HepG2 (cell line): ENCODE measurements around the gene SMYD5. TPM values are rescaled to one million over a fixed set of nuclear protein-coding genes. Genes with fewer than 3 reads are reported as not detected.

ENCODE experiments used
- BHLHE40 ChIP-seq: IDR thresholded peaks from 2 replicates; pipeline ENCODE4 v1.6.1; 2011; ENCODE audit warnings: low read length, improper control_type of control experiment
- CBX1 ChIP-seq: IDR thresholded peaks from one replicate; pipeline ENCODE4 v1.6.1; 2016; ENCODE audit warnings: antibody characterized with exemption, low read depth
- E2F5 ChIP-seq: sonication (generic); formaldehyde crosslinking; conservative IDR thresholded peaks from 2 replicates; pipeline ENCODE4 v1.4.0; 2020; ENCODE audit warnings: missing genetic modification reagents
- GZF1 ChIP-seq: sonication (generic); formaldehyde crosslinking; IDR thresholded peaks from 2 replicates; pipeline ENCODE4 v1.5.1; 2020; ENCODE audit warnings: mild to moderate bottlenecking, missing genetic modification reagents
- HES4 ChIP-seq: sonication (generic); formaldehyde crosslinking; IDR thresholded peaks from 2 replicates; pipeline ENCODE4 v1.9.0; 2021; ENCODE audit warnings: mild to moderate bottlenecking, missing genetic modification reagents, borderline replicate concordance
- HMG20A ChIP-seq: IDR thresholded peaks from 2 replicates; pipeline ENCODE4 v1.6.1; 2016; ENCODE audit warnings: borderline replicate concordance
- HNRNPH1 ChIP-seq: fragments of 200-400 bp; formaldehyde crosslinking; optimal IDR thresholded peaks from 2 replicates; pipeline ENCODE3; 2017; ENCODE audit warnings: mild to moderate bottlenecking, low read depth, low read length
- HOXA5 ChIP-seq: sonication (generic); formaldehyde crosslinking; IDR thresholded peaks from 2 replicates; pipeline ENCODE4 v1.4.0; 2020; ENCODE audit warnings: missing genetic modification reagents
- IKZF5 ChIP-seq: IDR thresholded peaks from 2 replicates; pipeline ENCODE4 v1.6.1; 2018; ENCODE audit warnings: missing genetic modification reagents, mild to moderate bottlenecking, missing compliant biosample characterization
- MYPOP ChIP-seq: sonication (generic); formaldehyde crosslinking; IDR thresholded peaks from 2 replicates; pipeline ENCODE4 v1.8.1; 2023; ENCODE audit warnings: mild to moderate bottlenecking, moderate library complexity, missing genetic modification reagents
- NFKB2 ChIP-seq: sonication (generic); formaldehyde crosslinking; IDR thresholded peaks from 2 replicates; pipeline ENCODE4 v1.4.0; 2020; ENCODE audit warnings: missing genetic modification reagents, borderline replicate concordance
- PAX8 ChIP-seq: sonication (generic); formaldehyde crosslinking; IDR thresholded peaks from 2 replicates; pipeline ENCODE4 v1.8.0; 2022; ENCODE audit warnings: mild to moderate bottlenecking, missing genetic modification reagents, borderline replicate concordance
- SKIL ChIP-seq: sonication (generic); formaldehyde crosslinking; IDR thresholded peaks from 2 replicates; pipeline ENCODE4 v1.8.0; 2022; ENCODE audit warnings: missing genetic modification reagents, mild to moderate bottlenecking, moderate library complexity, borderline replicate concordance
- THAP8 ChIP-seq: sonication (generic); formaldehyde crosslinking; IDR thresholded peaks from 2 replicates; pipeline ENCODE4 v1.5.1; 2020; ENCODE audit warnings: missing genetic modification reagents, mild to moderate bottlenecking, borderline replicate concordance
- THYN1 ChIP-seq: sonication (generic); formaldehyde crosslinking; IDR thresholded peaks from 2 replicates; pipeline ENCODE4 v1.8.1; 2023; ENCODE audit warnings: low read depth, mild to moderate bottlenecking, moderate library complexity, missing genetic modification reagents, borderline replicate concordance
- XRCC5 ChIP-seq: fragments of 200-400 bp; formaldehyde crosslinking; optimal IDR thresholded peaks from 2 replicates; pipeline ENCODE3; 2017; ENCODE audit warnings: mild to moderate bottlenecking, low read length
- ZBTB34 ChIP-seq: sonication (generic); formaldehyde crosslinking; IDR thresholded peaks from 2 replicates; pipeline ENCODE4 v1.8.0; 2022; ENCODE audit warnings: mild to moderate bottlenecking, missing genetic modification reagents
- ZFP1 ChIP-seq: IDR thresholded peaks from 2 replicates; pipeline ENCODE4 v1.6.1; 2016
- ZFP62 ChIP-seq: sonication (generic); formaldehyde crosslinking; IDR thresholded peaks from 2 replicates; pipeline ENCODE4 v1.4.0; 2020; ENCODE audit warnings: missing genetic modification reagents
- ZFP82 ChIP-seq: sonication (generic); formaldehyde crosslinking; IDR thresholded peaks from 2 replicates; pipeline ENCODE4 v1.5.1; 2020; ENCODE audit warnings: mild to moderate bottlenecking, missing genetic modification reagents, borderline replicate concordance
- ZNF225 ChIP-seq: sonication (generic); formaldehyde crosslinking; IDR thresholded peaks from 2 replicates; pipeline ENCODE4 v1.4.0; 2020; ENCODE audit warnings: mild to moderate bottlenecking, missing genetic modification reagents
- ZNF24 ChIP-seq: fragments of 450-650 bp; IDR thresholded peaks from 2 replicates; pipeline ENCODE4 v1.6.1; 2017; ENCODE audit warnings: antibody characterized with exemption, mild to moderate bottlenecking
- ZNF451 ChIP-seq: sonication (generic); formaldehyde crosslinking; IDR thresholded peaks from 2 replicates; pipeline ENCODE4 v1.5.0; 2020; ENCODE audit warnings: mild to moderate bottlenecking, missing genetic modification reagents
- polyA plus RNA-seq, 8 experiments: library from polyadenylated mRNA; depleted of rRNA in 3 of 8; stranded (reverse) in 7 of 8; unstranded in 1 of 8; fragments of >200 nt; fragmentation: Illumina TruSeq in 4 of 8; extraction: Trizol in 4 of 8; gene quantifications; 2 replicates each; pipeline versions ENCODE4 v1.2.1 to v1.2.3, GENCODE V29; 2011 to 2016; ENCODE audit warnings: low read depth in 4 of 8, missing spikeins in 1 of 8, mixed read lengths in 1 of 8; ENCODE audit not compliant: insufficient read depth in 1 of 8
- total RNA-seq, 5 experiments: library from RNA; depleted of rRNA; stranded (reverse); fragments of >200 nt; fragmentation: Illumina TruSeq; extraction: Trizol; gene quantifications; 2 replicates each; pipeline ENCODE4 v1.2.3, GENCODE V29; 2016; ENCODE audit warnings: low read depth in 1 of 5

The SMYD5 gene
- total and polyA plus RNA-seq, 2 of the 13 experiments (the other 11 are each of a cell fraction or from before 2014, with no cell fraction given) = 55.8 to 70.4 TPM

GRCh38 chr2:73233154-73233931 is 19.3 kb downstream of the SMYD5 start, which contains the start of gene PRADC1 (continued):
- no peak for TF ChIP-seq ZBTB34 (CRISPR knock-in tag)
- no peak; the same call in 1 of the 2 replicates for TF ChIP-seq NFKB2 (CRISPR knock-in tag)
- no peak for TF ChIP-seq SKIL (CRISPR knock-in tag)
- TF ChIP-seq ZNF225 (CRISPR knock-in tag) = no peak; the same call in none of the 2 replicates
- 0 out of 2 replicates have a peak, but pooled peaks have one; percentile 11 for TF ChIP-seq GZF1
- TF ChIP-seq CBX1 = peak; percentile 95
- TF ChIP-seq HOXA5 (CRISPR knock-in tag) = peak; percentile 22; the same call in 1 of the 2 replicates
- no peak for TF ChIP-seq XRCC5
- TF ChIP-seq ZFP62 (CRISPR knock-in tag) = no peak
- peak; percentile 38; the same call in 1 of the 2 replicates for TF ChIP-seq MYPOP (CRISPR knock-in tag)
- no peak for TF ChIP-seq BHLHE40
- TF ChIP-seq HES4 = peak; percentile 91
- TF ChIP-seq E2F5 (CRISPR knock-in tag) = peak; percentile 92
- TF ChIP-seq PAX8 (CRISPR knock-in tag) = no peak; the same call in 1 of the 2 replicates
- peak; percentile 65 for TF ChIP-seq ZNF451 (CRISPR knock-in tag)
- no peak for TF ChIP-seq ZNF24
- no peak for TF ChIP-seq ZFP82 (CRISPR knock-in tag)
- peak; percentile 91 for TF ChIP-seq IKZF5 (CRISPR knock-in tag)
- TF ChIP-seq ZFP1 = peak; percentile 58; the same call in 1 of the 2 replicates
- no peak for TF ChIP-seq THYN1 (CRISPR knock-in tag)
- TF ChIP-seq THAP8 (CRISPR knock-in tag) = no peak; the same call in 1 of the 2 replicates
- no peak for TF ChIP-seq HNRNPH1
- TF ChIP-seq HMG20A = no peak; the same call in 1 of the 2 replicates
